Hepatocyte (in vitro differentiated cells): Measurements from ENCODE around the gene TP73.

Source experiments
- CTCF ChIP-seq: fragments of 200-600 bp; sonication (generic); IDR thresholded peaks from 2 replicates; pipeline ENCODE4 v1.5.1; 2016; ENCODE audit warnings: antibody characterized with exemption, mild to moderate bottlenecking; ENCODE audit not compliant: poor library complexity
- EZH2 ChIP-seq: fragments of 200-600 bp; sonication (generic); IDR thresholded peaks from 2 replicates; pipeline ENCODE4 v1.6.1; 2016; ENCODE audit warnings: antibody characterized with exemption, mild to moderate bottlenecking, borderline replicate concordance
- EZH2phosphoT487 ChIP-seq: fragments of 200-600 bp; sonication (generic); IDR thresholded peaks from one replicate; pipeline ENCODE4 v1.6.1; 2018; ENCODE audit warnings: antibody characterized with exemption, mild to moderate bottlenecking, low read depth, moderate library complexity; ENCODE audit not compliant: unreplicated experiment, severe bottlenecking

GRCh38 chr1:3692598-3692997 is 40.3 kb downstream of the TP73 start:
- TF ChIP-seq CTCF (no peak), EZH2 (no peak), EZH2phosphoT487 (no peak)
